Keratinocyte (primary cell): ENCODE data around the gene MS4A8.

Source experiments
- CTCF ChIP-seq, 3 experiments: IDR thresholded peaks in 1 of 3; conservative IDR thresholded peaks in 1 of 3; optimal IDR thresholded peaks in 1 of 3; 2 replicates in 2 of 3; 3 replicates in 1 of 3; pipeline versions ENCODE3 to v1.5.1; 2011; ENCODE audit warnings: low read length in 3 of 3, mild to moderate bottlenecking in 3 of 3, moderate library complexity in 2 of 3, control low read depth in 1 of 3, inconsistent platforms in 1 of 3; ENCODE audit not compliant: insufficient read depth in 2 of 3; ENCODE audit errors: extremely low read depth in 1 of 3
- EZH2 ChIP-seq: IDR thresholded peaks from one replicate; pipeline ENCODE4 v1.6.1; 2012; ENCODE audit warnings: inconsistent platforms, mild to moderate bottlenecking, low read length, moderate library complexity

- no peak for TF ChIP-seq CTCF (optimal IDR thresholded peaks at IDR 0.05 in 1 of 3, IDR thresholded peaks at IDR 0.05 in 1 of 3, conservative IDR thresholded peaks at IDR 0.05 in 1 of 3; ENCODE audit: extremely low read depth in 1 of 3, insufficient read depth in 2 of 3, low read length in 3 of 3)
- no peak for TF ChIP-seq EZH2
Measured at GRCh38 chr11:60672255-60672654, 27.2 kb upstream of the MS4A8 start.
